ENCODE data around the gene PALB2. TPM values are rescaled to one million over a fixed set of nuclear protein-coding genes. Genes with fewer than 3 reads are reported as not detected.

Gene PALB2
- total and polyA plus RNA-seq, 12 donors = 2.5 to 8.6 (median 4.7) TPM

- Histone ChIP-seq H3K4me1 (peaks cover 0 to 21% (median 10%) of the 10 kb centered on the region in 9 donors), H3K36me3 (peaks cover 0 to 97% (median 26%) of the 10 kb centered on the region in 9 donors), H3K9me3 (no peaks in the 10 kb centered on the region), H3K27me3 (no peaks in the 10 kb centered on the region), H3K27ac (no peak overlapping the region), H3K4me3 (no peak overlapping the region)
- no peak for DNase-seq
- ATAC-seq = no peak
- no peak for TF ChIP-seq CTCF (IDR thresholded peaks at IDR 0.05)
- intact Hi-C loops (cut with DNase I) = no loop called here
- 78 to 86% methylated on average over 5 of the region's 5 CpGs for WGBS, 2 donors
Measured at GRCh38 chr16:23573817-23574216, 67.3 kb downstream of the PALB2 start.

- no peaks in the 10 kb centered on the region for H3K9me3 ChIP-seq
- no peaks in the 10 kb centered on the region for H3K27me3 ChIP-seq
- H3K4me1 ChIP-seq = peaks cover 0 to 11% (median 0%) of the 10 kb centered on the region in 9 donors
- no peak for ATAC-seq
- peaks cover 0 to 100% (median 32%) of the 10 kb centered on the region in 9 donors for H3K36me3 ChIP-seq
- no peak for TF ChIP-seq CTCF (IDR thresholded peaks at IDR 0.05)
- H3K4me3 ChIP-seq = no peak overlapping the region
- WGBS, 2 donors = 92 to 95% methylated on average over 9 of the region's 9 CpGs
- intact Hi-C loops (cut with DNase I) = no loop called here
- H3K27ac ChIP-seq = no peak overlapping the region
- no peak for DNase-seq
Measured at GRCh38 chr16:23572394-23572793, 68.7 kb downstream of the PALB2 start.

GRCh38 chr16:23571895-23572294 is 69.2 kb downstream of the PALB2 start:
- H3K4me1 ChIP-seq = peaks cover 0 to 11% (median 0%) of the 10 kb centered on the region in 9 donors
- no peak for DNase-seq
- H3K4me3 ChIP-seq = no peak overlapping the region
- no peak overlapping the region for H3K27ac ChIP-seq
- H3K27me3 ChIP-seq = no peaks in the 10 kb centered on the region
- H3K36me3 ChIP-seq = peaks cover 0 to 100% (median 37%) of the 10 kb centered on the region in 9 donors
- no peak for TF ChIP-seq CTCF (IDR thresholded peaks at IDR 0.05)
- no peak for ATAC-seq
- H3K9me3 ChIP-seq = no peaks in the 10 kb centered on the region
- 92 to 93% methylated on average over 5 of the region's 5 CpGs for WGBS, 2 donors
- intact Hi-C loops (cut with DNase I) = no loop called here

GRCh38 chr16:23570992-23571632 is 70.0 kb downstream of the PALB2 start:
- TF ChIP-seq CTCF (IDR thresholded peaks at IDR 0.05) = no peak
- Histone ChIP-seq H3K36me3 (peaks cover 0 to 100% (median 45%) of the 10 kb centered on the region in 9 donors), H3K4me1 (peaks cover 0 to 11% (median 0%) of the 10 kb centered on the region in 9 donors), H3K27me3 (no peaks in the 10 kb centered on the region), H3K4me3 (no peak overlapping the region), H3K9me3 (no peaks in the 10 kb centered on the region), H3K27ac (no peak overlapping the region)
- no peak for DNase-seq
- WGBS, 2 donors = 83 to 85% methylated on average over 8 of the region's 8 CpGs
- intact Hi-C loops (cut with DNase I) = no loop called here
- no peak for ATAC-seq

All from heart right ventricle (tissue), 16 donors.